DMS53 treated with DMSO at 0.1 percent for 48 hours (cell line): ENCODE data around the gene SUPT4H1.

Source experiments
- DNase-seq: peaks from one replicate; lab custom pipeline; 2025; ENCODE audit not compliant: unreplicated experiment; lab: John Stamatoyannopoulos, UW

SUPT4H1 gene

GRCh38 chr17:58307468-58308172 is 44.4 kb downstream of the SUPT4H1 start:
- DNase-seq = no peak

GRCh38 chr17:58306131-58306951 is 45.7 kb downstream of the SUPT4H1 start:
- no peak for DNase-seq

- no peak for DNase-seq
Observed at GRCh38 chr17:58305626-58306025, 46.4 kb downstream of the SUPT4H1 start.

GRCh38 chr17:58304750-58305486 is 47.1 kb downstream of the SUPT4H1 start:
- no peak for DNase-seq

- peak; percentile 9 for DNase-seq
Observed at GRCh38 chr17:58303971-58304749, 47.8 kb downstream of the SUPT4H1 start.

- DNase-seq = no peak
Observed at GRCh38 chr17:58302919-58303585, 48.9 kb downstream of the SUPT4H1 start.

- no peak for DNase-seq
Observed at GRCh38 chr17:58302171-58302918, 49.7 kb downstream of the SUPT4H1 start.

GRCh38 chr17:58301504-58302150 is 50.4 kb downstream of the SUPT4H1 start:
- DNase-seq = no peak

GRCh38 chr17:58300336-58300735 is 51.7 kb downstream of the SUPT4H1 start:
- DNase-seq = no peak
